Measurements from ENCODE around the gene SH3PXD2B. TPM values are rescaled to one million over a fixed set of nuclear protein-coding genes. Genes with fewer than 3 reads are reported as not detected.
"Not testable (repeated sequence)": the region's sequence is repeated elsewhere in the genome, so short reads cannot be mapped to it uniquely, and the experiment has no call there.

The SH3PXD2B gene
- total and polyA plus RNA-seq, 11 donors, result 1.1 to 22.7 (median 6.9) TPM

GRCh38 chr5:172370237-172370640 lies 84.1 kb downstream of the SH3PXD2B start:
- Histone ChIP-seq H3K9me3 (peaks cover 0 to 18% (median 13%) of the 10 kb centered on the region in 12 donors), H3K36me3 (peaks cover 0 to 25% (median 2%) of the 10 kb centered on the region in 9 donors), H3K4me1 (no peaks in the 10 kb centered on the region), H3K27me3 (no peaks in the 10 kb centered on the region), H3K27ac (no peak overlapping the region), H3K4me3 (no peak overlapping the region)
- WGBS, 4 donors, result 80 to 93% (median 87%) methylated on average over 4 of the region's 4 CpGs
- DNase-seq (no peak), ATAC-seq (peak in 3 of 4 donors; percentile 32 to 66 (median 63))
- intact Hi-C loops (cut with DNase I), result no loop called here
- no peak for TF ChIP-seq POLR2A (IDR thresholded peaks at IDR 0.05)
- TF ChIP-seq, protein P1, sequence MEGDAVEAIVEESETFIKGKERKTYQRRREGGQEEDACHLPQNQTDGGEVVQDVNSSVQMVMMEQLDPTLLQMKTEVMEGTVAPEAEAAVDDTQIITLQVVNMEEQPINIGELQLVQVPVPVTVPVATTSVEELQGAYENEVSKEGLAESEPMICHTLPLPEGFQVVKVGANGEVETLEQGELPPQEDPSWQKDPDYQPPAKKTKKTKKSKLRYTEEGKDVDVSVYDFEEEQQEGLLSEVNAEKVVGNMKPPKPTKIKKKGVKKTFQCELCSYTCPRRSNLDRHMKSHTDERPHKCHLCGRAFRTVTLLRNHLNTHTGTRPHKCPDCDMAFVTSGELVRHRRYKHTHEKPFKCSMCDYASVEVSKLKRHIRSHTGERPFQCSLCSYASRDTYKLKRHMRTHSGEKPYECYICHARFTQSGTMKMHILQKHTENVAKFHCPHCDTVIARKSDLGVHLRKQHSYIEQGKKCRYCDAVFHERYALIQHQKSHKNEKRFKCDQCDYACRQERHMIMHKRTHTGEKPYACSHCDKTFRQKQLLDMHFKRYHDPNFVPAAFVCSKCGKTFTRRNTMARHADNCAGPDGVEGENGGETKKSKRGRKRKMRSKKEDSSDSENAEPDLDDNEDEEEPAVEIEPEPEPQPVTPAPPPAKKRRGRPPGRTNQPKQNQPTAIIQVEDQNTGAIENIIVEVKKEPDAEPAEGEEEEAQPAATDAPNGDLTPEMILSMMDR (IDR thresholded peaks at IDR 0.05), result no peak

- H3K36me3 ChIP-seq, result peaks cover 0 to 25% (median 3%) of the 10 kb centered on the region in 9 donors
- intact Hi-C loops (cut with DNase I), result not testable (repeated sequence)
Observed at GRCh38 chr5:172368699-172369098, 85.6 kb downstream of the SH3PXD2B start.

DNA sequence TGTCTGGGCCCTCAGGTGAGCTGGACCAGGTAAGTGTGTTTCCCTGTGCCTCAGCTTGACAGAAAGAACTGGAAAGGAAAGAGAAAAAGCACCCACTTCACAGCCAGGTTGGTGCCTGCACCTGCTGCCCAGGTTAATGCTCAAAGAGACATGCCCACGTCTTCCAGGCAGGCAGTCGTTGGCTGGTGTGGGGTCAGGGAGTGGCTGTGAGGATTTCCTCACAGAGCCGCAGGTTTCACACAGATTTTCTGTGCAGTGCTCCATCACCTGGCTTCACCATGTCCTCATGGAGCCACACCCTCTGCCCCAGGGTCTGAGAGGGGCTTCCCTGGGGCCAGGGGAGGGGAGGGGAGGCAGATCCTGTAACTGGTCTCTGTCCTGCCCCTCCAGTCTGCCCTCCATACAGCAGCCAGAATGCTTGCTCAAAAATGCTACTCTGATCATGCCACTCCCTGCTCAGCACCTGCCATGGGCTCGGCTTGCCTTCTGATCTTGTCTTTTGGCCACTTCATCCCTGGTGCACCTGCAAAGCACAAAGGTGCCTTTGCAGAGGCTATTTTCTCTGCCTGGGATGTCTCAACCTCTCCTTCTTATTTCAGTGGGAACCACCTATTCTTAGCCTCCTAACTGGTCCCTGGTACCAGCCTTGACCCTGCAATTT lies 88.2 kb downstream of the SH3PXD2B start:
- 94 to 100% (median 96%) methylated on average over 4 of the region's 4 CpGs for WGBS, 4 donors
- Histone ChIP-seq H3K4me3 (no peak overlapping the region), H3K27me3 (no peaks in the 10 kb centered on the region), H3K36me3 (peaks cover 0 to 27% (median 11%) of the 10 kb centered on the region in 9 donors), H3K9me3 (peaks cover 0 to 10% (median 5%) of the 10 kb centered on the region in 12 donors), H3K4me1 (no peaks in the 10 kb centered on the region), H3K27ac (no peak overlapping the region)
- ATAC-seq, result no peak
- intact Hi-C loops (cut with DNase I), result no loop called here
- TF ChIP-seq POLR2A (IDR thresholded peaks at IDR 0.05), result no peak
- TF ChIP-seq, protein P1 (IDR thresholded peaks at IDR 0.05), result no peak
- DNase-seq, result no peak

More at GRCh38 chr5:172368699-172369098, 85.6 kb downstream of the SH3PXD2B start:
- not testable (repeated sequence) for H3K27ac ChIP-seq, H3K4me1 ChIP-seq, DNase-seq, H3K27me3 ChIP-seq, ATAC-seq, H3K4me3 ChIP-seq
- 90 to 97% (median 96%) methylated on average over 3 of the region's 3 CpGs for WGBS, 4 donors
- peaks cover 0 to 18% (median 13%) of the 10 kb centered on the region in 12 donors for H3K9me3 ChIP-seq

DNA sequence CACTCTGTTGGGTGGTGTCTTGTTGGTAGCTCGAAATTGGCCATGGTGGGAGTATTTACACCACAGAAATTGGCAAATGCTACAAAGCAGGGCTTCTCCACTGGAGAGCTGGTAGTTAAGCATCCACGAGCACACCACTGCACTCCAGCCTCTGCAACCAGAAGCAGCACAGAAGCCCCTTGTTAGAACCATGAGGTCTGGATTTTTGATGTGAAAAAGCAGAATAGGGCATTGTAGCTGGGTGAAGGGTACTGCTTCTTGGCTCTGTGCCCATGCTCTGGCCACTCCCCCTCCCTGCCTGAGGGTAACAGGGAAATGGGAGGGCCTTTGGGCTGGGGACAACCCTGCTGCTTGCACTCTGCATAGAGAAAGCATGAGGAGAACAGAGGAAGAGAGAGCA lies 89.6 kb downstream of the SH3PXD2B start:
- Histone ChIP-seq H3K27me3 (no peaks in the 10 kb centered on the region), H3K9me3 (peaks cover 0 to 4% (median 0%) of the 10 kb centered on the region in 12 donors), H3K4me3 (no peak overlapping the region), H3K27ac (no peak overlapping the region), H3K36me3 (peaks cover 0 to 35% (median 15%) of the 10 kb centered on the region in 9 donors), H3K4me1 (no peaks in the 10 kb centered on the region)
- WGBS, 4 donors, result 90 to 96% (median 94%) methylated on average over 2 of the region's 2 CpGs
- TF ChIP-seq POLR2A (IDR thresholded peaks at IDR 0.05), result no peak
- TF ChIP-seq, protein P1 (IDR thresholded peaks at IDR 0.05), result no peak
- intact Hi-C loops (cut with DNase I), result no loop called here
- peak in 1 of 4 donors; percentile 26 for ATAC-seq
- no peak for DNase-seq
